ENCODE data around the gene CCDC148. TPM values are rescaled to one million over a fixed set of nuclear protein-coding genes. Genes with fewer than 3 reads are reported as not detected.

Gene CCDC148
- total RNA-seq, 1 donor from 2014 or later, result 3.1 TPM

- H3K27me3 Mint-ChIP-seq, result no peaks in the 10 kb centered on the region
- H3K4me3 Mint-ChIP-seq, result no peak overlapping the region
- H3K9me3 Mint-ChIP-seq, result no peaks in the 10 kb centered on the region
- DNase-seq (ENCODE audit: extremely low spot score, unreplicated experiment), result no peak
- no peak for TF ChIP-seq CTCF (conservative IDR thresholded peaks at IDR 0.05)
- H3K4me1 Mint-ChIP-seq (ENCODE audit: unreplicated experiment), result peaks cover 36% of the 10 kb centered on the region
- no peaks in the 10 kb centered on the region for H3K36me3 Mint-ChIP-seq
- H3K27ac Mint-ChIP-seq, result no peak overlapping the region
These were observed 40.4 kb upstream of the CCDC148 start for GRCh38 chr2:158496986-158497385.

- Mint-ChIP-seq H3K4me3 (no peak overlapping the region), H3K4me1 (ENCODE audit: unreplicated experiment) (peaks cover 27% of the 10 kb centered on the region), H3K9me3 (no peaks in the 10 kb centered on the region), H3K27me3 (no peaks in the 10 kb centered on the region), H3K36me3 (no peaks in the 10 kb centered on the region), H3K27ac (no peak overlapping the region)
- no peak for TF ChIP-seq CTCF (conservative IDR thresholded peaks at IDR 0.05)
- DNase-seq (ENCODE audit: extremely low spot score, unreplicated experiment), result no peak
These were observed 38.6 kb upstream of the CCDC148 start for GRCh38 chr2:158495175-158495574.

GRCh38 chr2:158493458-158493857, 36.9 kb upstream of the CCDC148 start:
- H3K9me3 Mint-ChIP-seq, result no peaks in the 10 kb centered on the region
- H3K4me1 Mint-ChIP-seq (ENCODE audit: unreplicated experiment), result peaks cover 35% of the 10 kb centered on the region
- no peak overlapping the region for H3K4me3 Mint-ChIP-seq
- no peak overlapping the region for H3K27ac Mint-ChIP-seq
- no peak for DNase-seq (ENCODE audit: extremely low spot score, unreplicated experiment)
- no peak for TF ChIP-seq CTCF (conservative IDR thresholded peaks at IDR 0.05)
- H3K27me3 Mint-ChIP-seq, result no peaks in the 10 kb centered on the region
- no peaks in the 10 kb centered on the region for H3K36me3 Mint-ChIP-seq

- Mint-ChIP-seq H3K4me3 (no peak overlapping the region), H3K9me3 (no peaks in the 10 kb centered on the region), H3K27me3 (no peaks in the 10 kb centered on the region), H3K4me1 (ENCODE audit: unreplicated experiment) (peaks cover 41% of the 10 kb centered on the region), H3K27ac (no peak overlapping the region), H3K36me3 (no peaks in the 10 kb centered on the region)
- no peak for DNase-seq (ENCODE audit: extremely low spot score, unreplicated experiment)
- no peak for TF ChIP-seq CTCF (conservative IDR thresholded peaks at IDR 0.05)
These were observed 34.5 kb upstream of the CCDC148 start for GRCh38 chr2:158491072-158491471.

- Mint-ChIP-seq H3K27me3 (no peaks in the 10 kb centered on the region), H3K4me1 (ENCODE audit: unreplicated experiment) (peaks cover 41% of the 10 kb centered on the region), H3K36me3 (peaks cover 1% of the 10 kb centered on the region), H3K9me3 (no peaks in the 10 kb centered on the region), H3K27ac (no peak overlapping the region), H3K4me3 (no peak overlapping the region)
- TF ChIP-seq CTCF (conservative IDR thresholded peaks at IDR 0.05), result no peak
- no peak for DNase-seq (ENCODE audit: extremely low spot score, unreplicated experiment)
These were observed 33.0 kb upstream of the CCDC148 start for GRCh38 chr2:158489366-158490112.

Measured in type B pancreatic cell (in vitro differentiated cells).